AG09309 (cell line): ENCODE measurements around the gene HAGH.

Source experiments
- DNase-seq: peaks from one replicate; pipeline ENCODE4 v3.0.0-alpha.2; 2010; ENCODE audit warnings: low read depth
- H3K4me3 ChIP-seq: 2 replicates; pipeline ENCODE4 v1.5.1; 2011; ENCODE audit warnings: mild to moderate bottlenecking, low read depth, low read length, moderate library complexity; ENCODE audit not compliant: control insufficient read depth
- TF ChIP-seq, protein P1 (sequence below): IDR thresholded peaks from 2 replicates; pipeline ENCODE4 v1.5.1; 2011; ENCODE audit warnings: mild to moderate bottlenecking, low read depth, low read length, inconsistent platforms; ENCODE audit not compliant: insufficient read depth, control insufficient read depth; ENCODE audit errors: missing control alignments

Gene HAGH

GRCh38 chr16:1778200-1779179 lies 48.1 kb downstream of the HAGH start:
- no peak for DNase-seq
- TF ChIP-seq, protein P1, sequence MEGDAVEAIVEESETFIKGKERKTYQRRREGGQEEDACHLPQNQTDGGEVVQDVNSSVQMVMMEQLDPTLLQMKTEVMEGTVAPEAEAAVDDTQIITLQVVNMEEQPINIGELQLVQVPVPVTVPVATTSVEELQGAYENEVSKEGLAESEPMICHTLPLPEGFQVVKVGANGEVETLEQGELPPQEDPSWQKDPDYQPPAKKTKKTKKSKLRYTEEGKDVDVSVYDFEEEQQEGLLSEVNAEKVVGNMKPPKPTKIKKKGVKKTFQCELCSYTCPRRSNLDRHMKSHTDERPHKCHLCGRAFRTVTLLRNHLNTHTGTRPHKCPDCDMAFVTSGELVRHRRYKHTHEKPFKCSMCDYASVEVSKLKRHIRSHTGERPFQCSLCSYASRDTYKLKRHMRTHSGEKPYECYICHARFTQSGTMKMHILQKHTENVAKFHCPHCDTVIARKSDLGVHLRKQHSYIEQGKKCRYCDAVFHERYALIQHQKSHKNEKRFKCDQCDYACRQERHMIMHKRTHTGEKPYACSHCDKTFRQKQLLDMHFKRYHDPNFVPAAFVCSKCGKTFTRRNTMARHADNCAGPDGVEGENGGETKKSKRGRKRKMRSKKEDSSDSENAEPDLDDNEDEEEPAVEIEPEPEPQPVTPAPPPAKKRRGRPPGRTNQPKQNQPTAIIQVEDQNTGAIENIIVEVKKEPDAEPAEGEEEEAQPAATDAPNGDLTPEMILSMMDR: no peak

GRCh38 chr16:1777375-1778199 lies 49.0 kb downstream of the HAGH start:
- no peak for DNase-seq
- TF ChIP-seq, protein P1: no peak
- no peak overlapping the region for H3K4me3 ChIP-seq

More at GRCh38 chr16:1778200-1779179, 48.1 kb downstream of the HAGH start:
- no peak overlapping the region for H3K4me3 ChIP-seq

- no peak for DNase-seq
- no peak overlapping the region for H3K4me3 ChIP-seq
- TF ChIP-seq, protein P1: no peak
Observed at GRCh38 chr16:1776991-1777374, 49.6 kb downstream of the HAGH start.

GRCh38 chr16:1776672-1776955 lies 50.0 kb downstream of the HAGH start:
- no peak overlapping the region for H3K4me3 ChIP-seq
- TF ChIP-seq, protein P1: no peak
- DNase-seq: no peak

- DNase-seq: no peak
Observed at GRCh38 chr16:1775846-1776671, 50.6 kb downstream of the HAGH start.

More at GRCh38 chr16:1775846-1776671, 50.6 kb downstream of the HAGH start:
- no peak overlapping the region for H3K4me3 ChIP-seq
- TF ChIP-seq, protein P1: no peak
